HG02973 (cell line): ENCODE data around the gene CLEC4F.

Experiments used
- ATAC-seq: cut with Tn5 transposase; IDR thresholded peaks from one replicate; pipeline ENCODE4 v1.9.1; 2021; ENCODE audit warnings: moderate library complexity; ENCODE audit not compliant: unreplicated experiment

Gene CLEC4F, protein sequence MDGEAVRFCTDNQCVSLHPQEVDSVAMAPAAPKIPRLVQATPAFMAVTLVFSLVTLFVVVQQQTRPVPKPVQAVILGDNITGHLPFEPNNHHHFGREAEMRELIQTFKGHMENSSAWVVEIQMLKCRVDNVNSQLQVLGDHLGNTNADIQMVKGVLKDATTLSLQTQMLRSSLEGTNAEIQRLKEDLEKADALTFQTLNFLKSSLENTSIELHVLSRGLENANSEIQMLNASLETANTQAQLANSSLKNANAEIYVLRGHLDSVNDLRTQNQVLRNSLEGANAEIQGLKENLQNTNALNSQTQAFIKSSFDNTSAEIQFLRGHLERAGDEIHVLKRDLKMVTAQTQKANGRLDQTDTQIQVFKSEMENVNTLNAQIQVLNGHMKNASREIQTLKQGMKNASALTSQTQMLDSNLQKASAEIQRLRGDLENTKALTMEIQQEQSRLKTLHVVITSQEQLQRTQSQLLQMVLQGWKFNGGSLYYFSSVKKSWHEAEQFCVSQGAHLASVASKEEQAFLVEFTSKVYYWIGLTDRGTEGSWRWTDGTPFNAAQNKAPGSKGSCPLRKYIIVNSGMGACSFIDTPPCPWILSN

DNA sequence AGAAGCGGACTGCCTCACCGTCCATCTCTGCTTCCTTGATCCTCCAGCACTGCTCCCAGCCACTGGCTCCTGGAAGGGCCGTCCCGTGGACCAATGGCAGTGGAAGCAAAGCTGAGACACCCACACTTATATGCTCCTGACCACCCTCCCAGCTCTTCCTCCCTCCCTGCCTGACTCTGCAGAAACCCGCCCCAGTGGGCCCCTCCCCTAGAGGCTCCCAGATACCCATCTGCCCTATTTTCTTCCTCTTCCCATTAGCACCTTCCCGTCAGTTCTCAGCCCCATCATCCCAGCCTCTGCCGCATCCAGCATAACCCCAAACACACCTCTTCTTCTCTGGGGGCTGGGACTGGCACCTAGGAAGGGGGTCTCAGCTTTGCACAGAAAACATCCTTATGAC, at the start of gene CLEC4F:
CLEC4F (minus strand) TSS at position 101 of the 400 bp plus-strand sequence; CDS start at position 25, 76 bp downstream.
- no peak for ATAC-seq

DNA sequence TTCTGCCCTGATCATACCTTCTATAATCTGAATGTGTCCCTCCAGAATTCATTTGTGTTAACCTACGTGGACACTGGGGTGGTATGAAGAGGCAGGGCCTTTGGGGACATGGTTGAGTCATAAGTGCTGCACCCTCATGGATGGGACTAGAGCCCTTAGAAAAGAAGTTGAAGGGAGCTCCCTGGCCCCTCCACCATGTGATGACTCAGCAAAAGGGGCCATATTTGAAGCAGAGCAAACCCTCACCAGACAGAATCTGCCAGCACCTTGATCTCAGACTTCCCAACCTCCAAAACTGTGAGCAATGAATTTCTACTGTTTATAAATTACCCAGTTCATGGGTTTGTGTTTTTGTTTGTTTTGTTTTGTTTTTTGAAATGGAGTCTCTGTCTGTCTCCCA, 48.6 kb upstream of the CLEC4F start:
- no peak for ATAC-seq

DNA sequence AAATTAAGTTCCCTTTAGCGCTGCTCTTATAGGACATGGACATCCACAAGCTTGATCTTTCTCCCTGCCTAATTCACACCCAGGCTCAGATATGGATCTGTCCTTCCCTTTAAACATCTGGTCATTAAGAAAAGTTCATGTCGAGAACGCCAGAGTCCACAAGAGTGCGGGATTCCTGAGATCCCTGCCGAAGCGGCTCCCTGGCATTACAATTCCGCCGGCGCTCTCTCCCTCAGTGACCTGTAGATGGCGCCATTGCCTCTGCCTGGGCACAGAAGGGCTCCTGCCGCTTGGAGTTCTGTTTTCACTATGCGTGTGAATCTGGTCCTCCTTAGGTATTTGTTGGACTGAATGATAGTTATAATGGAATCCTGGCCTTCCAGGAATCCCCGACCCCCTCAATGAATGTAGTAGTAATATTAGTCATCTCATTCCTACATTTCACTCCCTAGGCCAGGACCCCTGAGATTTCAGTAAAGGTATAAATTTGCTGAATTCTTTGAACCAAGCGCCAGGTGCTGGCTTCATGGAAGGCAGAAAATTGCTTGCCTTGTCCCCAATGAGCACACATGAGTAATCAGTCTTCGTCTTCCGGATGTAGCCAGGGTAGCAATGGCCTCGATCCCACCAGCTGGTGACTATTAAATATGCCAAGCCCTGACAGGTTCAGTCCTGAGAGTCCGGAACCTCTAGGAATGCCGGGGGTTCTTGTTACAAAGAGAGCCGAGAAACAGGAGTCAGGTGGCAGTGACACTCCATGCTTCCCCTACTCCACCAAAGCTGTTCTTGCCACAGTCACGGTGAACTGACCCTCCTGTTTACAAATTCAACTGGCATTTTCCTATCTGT, 41.6 kb upstream of the CLEC4F start:
- ATAC-seq = peak; percentile 58

DNA sequence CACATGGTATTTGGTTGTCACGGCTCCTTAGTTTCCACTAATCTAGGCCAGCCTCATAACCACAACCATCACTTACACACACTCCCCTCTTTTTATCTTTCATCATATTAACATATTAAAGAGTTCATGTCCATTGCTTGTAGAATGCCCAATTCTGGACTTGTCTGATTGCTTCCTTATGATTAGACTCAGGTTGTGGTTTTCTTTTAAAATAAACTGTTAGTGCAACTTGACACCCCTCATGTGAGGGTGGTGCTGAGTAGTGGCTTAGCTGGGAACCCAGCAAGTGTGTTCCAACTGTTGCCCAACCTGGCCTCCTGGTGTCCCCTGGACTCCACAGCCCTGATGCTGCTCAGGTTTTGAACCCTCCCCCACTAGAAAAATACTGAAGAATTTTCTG, 35.3 kb upstream of the CLEC4F start:
- no peak for ATAC-seq

DNA sequence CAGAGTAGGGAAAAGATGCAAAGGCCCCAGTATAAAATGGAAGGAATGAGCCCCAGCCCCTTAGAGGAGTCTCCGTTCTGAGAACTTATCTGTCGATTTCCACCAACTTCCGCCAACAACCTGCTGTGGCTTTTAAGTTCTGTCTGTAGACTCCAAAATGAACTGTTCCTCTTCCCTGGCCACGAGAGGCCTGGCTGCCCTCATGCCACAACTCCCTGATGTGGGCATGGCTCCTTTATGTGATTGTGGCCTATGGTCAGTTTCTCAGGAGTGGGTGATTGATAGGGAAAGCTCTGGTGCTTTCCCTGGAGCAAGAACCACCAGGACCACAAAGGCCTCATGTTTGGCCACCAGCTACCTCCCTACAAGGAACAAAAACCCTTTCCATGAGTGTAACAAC, 34.0 kb upstream of the CLEC4F start:
- no peak for ATAC-seq

DNA sequence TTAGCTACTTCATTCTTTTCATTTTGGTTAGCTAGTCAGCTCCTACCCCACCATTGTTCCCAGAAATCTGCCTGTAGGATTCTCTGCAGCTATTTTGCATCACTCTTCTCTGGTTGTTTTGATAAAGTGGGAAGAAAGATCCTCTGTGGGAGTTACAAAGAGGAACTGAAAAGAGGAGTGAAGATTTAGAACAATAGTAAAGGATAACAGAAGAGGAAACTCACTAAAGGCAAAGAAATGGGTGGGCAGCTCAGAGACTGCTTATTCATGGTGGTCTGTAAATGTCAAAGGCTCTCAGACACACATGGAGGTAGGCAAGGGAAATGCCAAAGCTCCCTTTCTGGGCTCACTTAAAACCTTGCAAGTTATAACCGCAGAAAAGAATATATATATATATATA, 32.4 kb upstream of the CLEC4F start:
- no peak for ATAC-seq

DNA sequence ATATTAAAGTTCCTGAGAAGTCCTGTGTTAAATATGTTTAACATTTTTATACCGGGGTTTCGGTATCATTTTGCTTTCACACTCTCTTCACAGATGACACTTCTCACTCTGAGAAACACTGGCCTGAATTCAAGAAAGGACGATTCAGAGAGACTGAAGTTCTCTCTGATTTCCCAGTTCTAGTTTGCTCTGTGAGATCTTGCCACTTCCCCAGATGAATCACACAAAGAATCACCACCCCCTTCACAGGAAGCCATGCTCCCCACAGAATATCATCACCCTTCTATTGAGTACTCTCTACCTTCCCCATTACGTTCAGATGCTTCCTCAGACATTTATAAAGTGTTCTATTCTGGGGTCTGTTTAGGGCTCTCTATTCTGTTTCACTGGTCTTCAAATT, 31.3 kb upstream of the CLEC4F start:
- ATAC-seq = peak; percentile 51

DNA sequence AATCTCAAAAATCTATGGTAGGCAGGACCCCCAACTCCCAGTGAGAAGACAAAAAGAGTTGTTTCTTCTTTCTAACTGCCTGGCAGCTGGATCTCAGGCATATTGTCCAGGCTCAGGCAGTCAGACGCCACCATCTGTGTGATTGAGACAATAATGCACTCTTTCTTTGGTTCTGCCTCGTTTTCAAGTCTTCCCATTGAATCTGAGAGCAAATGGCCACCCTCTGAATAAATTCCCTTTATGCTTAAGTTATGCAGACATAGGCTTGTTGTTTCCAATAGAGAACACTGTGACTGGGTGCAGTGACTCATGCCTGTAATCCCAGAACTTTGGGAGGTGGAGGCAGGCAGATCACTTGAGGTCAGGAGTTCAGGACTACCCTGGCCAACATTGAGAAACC, 30.5 kb upstream of the CLEC4F start:
- ATAC-seq = no peak

DNA sequence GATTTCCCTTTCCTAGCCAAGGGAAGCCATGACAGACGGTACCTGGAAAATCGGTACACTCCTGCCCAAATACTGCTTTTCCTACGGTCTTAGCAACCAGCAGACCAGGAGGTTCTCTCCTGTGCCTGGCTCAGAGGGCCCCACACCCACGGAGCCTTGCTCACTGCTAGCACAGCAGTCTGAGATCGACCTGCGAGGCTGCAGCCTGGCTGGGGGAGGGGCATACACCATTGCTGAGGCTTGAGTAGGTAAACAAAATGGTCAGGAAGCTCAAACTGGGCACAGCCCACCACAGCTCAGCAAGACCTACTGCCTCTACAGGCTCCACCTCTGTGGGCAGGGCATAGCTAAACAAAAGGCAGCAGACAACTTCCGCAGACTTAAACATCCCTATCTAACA, 22.0 kb upstream of the CLEC4F start:
- no peak for ATAC-seq

DNA sequence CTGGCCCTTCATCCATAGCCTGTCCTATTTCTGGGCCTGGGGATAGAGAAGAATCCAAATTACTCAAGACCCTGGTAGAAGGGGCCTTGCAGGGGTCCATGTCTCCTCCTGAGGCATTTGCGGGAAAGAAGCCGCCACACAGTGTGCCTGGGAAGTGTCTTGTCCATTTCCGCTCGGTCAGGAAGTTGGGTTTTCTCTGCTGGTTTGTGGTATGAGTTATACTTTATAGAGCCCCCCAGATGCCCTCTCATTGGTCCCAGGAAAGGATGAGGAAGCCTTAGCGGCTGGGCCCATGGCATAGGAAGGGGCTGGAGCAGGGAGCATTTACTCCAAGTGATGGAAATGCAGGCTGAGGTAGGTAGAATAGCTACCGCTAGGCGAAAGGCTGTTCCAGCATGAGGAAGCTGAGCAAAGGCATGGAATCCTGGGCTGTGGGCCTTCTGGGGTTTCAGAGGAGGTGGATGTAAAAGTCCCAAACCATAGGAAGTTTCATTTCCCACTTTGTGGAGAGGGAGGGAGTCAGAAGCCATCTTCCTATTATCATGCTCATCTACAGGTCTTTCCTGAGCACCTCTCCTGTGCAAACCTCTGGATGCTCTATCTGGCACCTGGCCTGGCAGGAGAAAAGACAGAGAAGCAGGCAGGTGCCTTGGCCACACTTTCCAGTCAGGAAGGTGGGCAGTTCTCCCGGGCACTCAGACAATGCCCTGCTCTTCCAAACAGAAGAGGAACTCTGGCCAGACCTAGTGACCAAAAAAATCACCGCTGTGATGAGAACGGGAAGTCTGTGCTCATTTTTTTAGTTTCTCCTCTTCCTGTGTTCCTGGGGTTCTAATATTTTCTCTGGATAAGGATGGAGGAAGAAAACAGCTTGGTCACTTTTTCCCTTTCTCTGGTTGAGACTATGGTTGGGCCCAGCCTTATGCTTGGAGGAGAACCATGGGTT, 17.9 kb upstream of the CLEC4F start:
- ATAC-seq = no peak

DNA sequence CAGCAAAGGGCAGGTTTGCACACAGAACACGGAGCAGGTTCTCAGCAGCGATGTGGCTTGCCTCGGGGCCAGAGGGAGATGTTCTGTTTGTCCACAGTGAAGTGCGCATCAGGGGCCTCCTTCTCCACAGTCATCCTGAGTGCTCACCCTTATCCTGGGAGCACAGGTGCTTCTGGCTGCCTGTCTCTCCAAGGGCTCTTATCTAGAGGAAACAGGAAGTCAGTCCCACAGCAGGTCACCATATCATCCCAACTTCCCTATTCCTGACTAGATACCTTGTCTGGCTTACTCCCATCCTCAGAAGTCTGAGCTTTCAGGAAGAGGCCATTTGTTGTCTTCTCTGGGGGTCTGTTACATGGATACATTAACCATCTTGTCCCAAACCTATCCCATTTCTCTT, 15.2 kb upstream of the CLEC4F start, which contains the start of gene CD207:
CD207 (minus strand) TSS at position 174 of the 400 bp plus-strand sequence; CDS start at position 134, 40 bp downstream.
- no peak for ATAC-seq

DNA sequence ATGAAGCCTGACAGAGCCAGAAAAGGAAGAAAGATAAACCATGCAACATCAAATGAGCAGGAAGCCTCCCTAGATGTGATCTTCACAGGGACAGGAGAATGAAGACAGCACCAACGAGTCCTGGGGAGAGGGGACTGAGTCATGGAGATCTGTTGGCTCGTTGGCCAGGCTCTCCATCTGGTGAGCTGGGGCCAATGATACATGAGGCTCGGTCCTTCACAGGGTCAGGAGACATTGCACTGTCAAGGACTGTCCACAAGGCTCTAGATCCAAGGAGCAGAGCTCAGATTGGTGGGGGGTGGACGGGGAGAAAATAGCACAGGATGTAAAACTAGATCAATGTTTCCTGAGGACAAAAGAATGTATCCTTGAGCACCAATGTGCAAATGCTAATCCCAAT, 14.5 kb upstream of the CLEC4F start:
- ATAC-seq = no peak

DNA sequence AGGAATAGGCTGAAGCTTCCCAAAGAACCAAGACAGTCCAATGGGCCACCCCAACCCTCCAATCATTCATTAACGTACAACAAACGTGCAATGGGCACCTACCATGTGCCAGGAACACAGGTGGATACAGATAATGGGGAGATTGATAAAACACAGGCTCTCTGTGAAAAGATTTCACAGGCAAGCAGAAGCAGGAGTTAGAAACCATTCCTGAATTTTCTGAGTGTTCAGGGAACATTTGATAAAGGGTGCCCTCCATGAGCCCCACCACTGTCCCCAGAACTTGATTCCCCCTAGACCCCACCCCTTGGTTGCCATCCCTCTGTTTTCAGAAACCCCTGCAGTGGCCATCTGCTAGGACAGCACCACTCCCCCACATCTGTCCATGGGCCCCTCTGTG, 13.7 kb upstream of the CLEC4F start:
- ATAC-seq = no peak

DNA sequence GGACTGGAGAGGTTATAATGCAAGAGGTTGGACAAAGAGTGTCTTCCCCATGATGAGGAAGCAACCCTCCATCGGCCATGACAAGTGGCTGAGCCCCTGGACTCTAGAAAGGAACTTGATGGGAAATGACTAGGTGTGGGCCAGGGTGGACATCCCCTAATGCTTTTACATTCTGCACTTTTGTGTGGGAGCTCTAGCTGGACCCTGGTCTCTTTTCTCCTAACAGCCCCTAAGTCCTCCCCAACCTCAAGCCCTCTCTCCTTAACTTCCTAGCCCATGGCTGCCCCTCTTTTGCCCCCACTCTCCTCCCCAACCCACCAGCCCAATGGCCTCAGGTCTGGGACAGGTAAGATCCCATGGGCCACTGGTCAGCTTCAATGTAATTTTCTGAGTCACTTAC, 12.8 kb upstream of the CLEC4F start:
- ATAC-seq = no peak

DNA sequence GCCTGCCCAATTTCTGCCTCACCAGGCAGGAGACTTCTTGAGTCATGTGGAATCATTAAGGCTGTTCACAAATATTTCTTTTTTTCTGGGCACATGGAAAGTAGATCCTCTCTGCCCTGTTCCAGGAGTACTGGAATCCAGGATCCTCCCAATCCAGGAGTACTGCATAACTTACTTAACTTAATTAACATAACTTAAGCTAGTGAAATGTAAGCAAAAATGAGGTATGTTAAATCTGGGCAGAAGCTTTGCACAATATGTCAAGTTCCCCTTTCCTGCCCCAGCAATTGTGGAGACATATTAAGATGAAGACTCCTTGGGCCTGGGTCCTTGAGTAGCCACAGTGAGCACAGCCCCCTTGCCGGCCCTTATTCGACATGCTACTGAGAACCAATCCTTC, 12.0 kb upstream of the CLEC4F start:
- ATAC-seq = no peak

DNA sequence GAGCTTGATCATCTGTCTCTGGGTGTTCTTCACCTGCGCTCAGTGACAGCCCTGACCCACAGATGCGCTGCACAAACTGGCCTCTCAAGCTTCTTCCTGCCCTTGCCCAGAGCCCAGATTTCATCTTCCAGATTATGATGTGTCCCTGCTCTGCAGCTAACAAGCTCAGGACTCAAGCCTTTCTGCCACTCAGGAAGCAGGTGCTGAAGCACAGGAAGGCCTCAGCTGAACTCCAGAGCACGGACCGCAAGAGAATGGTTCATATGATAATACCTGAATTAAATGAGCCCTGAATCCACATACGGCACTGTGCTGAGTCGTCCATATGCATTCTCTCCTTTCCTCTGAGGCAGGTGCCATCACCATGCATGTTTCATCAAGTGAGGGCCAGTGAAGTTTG, 11.5 kb upstream of the CLEC4F start:
- ATAC-seq = no peak

DNA sequence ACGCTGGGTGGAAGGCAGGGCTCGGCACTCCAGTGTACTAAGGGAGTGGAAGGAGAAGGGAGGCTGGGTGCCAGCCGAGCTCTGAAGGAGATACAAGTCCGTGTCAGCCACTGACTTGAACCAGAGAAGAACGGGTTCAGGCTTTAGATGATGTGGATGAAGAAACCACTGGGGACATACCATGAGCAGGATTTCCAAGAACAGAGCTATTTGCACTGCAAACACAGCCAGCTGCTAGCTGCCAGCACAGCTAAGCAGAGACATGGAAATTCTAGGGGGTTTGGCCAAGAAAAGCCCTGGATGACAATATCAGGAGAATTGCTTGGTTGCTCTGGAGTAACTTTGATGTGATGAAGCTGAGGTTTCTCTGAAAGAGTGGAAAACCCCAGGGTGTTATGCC, 10.0 kb upstream of the CLEC4F start:
- ATAC-seq = no peak

DNA sequence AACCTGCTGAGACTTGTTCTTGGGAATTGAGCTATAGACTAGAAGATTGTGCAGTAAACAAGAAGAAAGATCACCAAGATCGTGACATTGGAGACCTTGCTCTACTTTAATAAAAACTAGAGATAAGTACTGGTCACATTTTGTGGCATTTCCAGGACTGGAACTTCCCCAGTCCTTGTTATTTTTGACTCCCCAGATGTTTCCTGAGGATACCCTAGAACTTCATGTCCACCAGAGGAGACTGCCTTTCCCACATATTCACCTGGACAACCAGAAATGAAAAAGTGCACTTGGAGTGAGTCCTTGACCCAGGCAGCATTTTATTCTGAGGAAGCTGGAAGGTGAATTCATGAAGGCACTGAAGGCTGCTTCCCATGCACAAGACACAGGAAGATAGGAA, 9.5 kb upstream of the CLEC4F start:
- ATAC-seq = no peak

DNA sequence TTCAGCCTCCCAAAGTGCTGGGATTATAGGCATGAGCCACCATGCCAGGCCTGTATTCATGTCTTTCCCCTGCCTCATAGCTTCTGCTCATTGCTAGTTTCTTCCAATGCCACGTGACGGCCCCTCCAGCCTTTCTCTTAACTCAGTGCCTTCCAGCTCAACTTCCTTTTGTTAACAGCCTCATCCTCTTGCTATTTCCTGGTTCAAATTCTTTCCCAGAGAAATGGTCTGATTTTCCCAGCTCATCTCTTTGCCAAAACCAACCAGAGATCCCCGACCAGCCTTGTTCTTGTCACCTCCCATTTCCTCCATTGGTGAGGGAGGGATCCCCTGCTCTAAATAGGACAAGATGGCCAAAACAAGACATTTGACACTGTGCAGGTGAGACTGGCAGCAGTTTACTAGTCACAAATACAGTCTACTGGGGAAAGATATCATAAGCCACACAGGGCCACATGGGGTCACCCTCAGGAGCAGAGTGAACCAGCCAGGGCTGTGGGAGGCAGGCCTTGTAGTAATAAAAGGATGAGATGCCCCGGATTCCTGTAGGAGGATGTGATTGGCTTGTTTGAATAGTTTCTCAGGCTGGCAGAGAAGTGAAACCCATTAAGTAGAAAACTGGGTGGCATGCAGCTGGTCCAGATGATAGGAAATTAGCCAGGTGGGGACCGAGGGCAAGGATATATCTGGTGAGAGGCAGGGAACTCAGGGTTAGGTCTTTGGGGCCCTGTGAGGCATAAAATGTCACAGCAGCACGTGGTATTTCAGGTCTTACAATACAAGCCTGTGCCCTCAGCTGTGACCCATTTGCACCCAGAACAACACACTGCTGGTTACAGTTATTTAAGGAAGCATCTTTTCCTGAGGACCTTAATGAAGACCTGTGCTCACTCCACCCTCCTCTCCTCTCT, 8.8 kb upstream of the CLEC4F start:
- no peak for ATAC-seq

DNA sequence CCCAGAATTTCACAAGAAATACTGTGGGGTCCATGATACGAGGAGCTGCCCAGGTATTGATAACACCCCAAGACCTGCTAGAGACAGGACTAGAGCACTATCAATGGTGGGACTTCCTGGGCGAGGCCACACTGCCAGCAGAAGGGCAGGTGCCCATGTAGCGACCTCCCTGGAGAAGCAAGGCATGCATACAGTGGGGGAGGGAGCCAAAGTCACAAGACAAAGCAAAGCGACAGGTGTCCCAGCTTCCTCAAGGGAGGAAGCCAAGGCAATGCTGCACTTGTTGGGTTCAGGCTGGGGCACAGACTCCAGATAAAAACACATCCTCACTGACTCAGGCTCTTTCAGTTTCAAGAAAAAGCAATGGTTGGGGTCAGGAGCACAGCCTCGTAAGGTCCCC, 7.7 kb upstream of the CLEC4F start:
- no peak for ATAC-seq
